ENCODE results near the gene RELB. TPM values are rescaled to one million over a fixed set of nuclear protein-coding genes. Genes with fewer than 3 reads are reported as not detected.

The RELB gene
- polyA plus RNA-seq, 3 donors: 6.3 to 7.8 (median 7.6) TPM

- no peak for DNase-seq
Observed at GRCh38 chr19:45019187-45019586, 17.9 kb downstream of the RELB start.

DNA sequence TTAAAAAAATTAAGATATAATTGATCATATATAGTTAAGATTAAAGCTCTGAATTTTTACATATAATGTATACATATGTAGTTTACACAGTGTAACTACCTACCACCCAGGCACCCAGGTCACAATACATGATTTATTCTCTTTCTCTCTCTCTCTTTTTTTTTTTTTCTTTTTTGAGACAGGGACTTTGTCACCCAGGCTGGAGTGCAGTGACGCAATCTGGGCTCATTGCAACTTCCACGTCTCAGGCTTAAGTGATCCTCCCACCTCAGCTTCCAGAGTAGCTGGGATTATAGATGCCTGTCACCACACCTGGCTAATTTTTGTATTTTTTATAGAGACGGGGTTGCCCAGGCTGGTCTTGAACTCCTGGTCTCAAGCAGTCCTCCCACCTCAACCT, 18.8 kb downstream of the RELB start:
- DNase-seq: no peak

DNA sequence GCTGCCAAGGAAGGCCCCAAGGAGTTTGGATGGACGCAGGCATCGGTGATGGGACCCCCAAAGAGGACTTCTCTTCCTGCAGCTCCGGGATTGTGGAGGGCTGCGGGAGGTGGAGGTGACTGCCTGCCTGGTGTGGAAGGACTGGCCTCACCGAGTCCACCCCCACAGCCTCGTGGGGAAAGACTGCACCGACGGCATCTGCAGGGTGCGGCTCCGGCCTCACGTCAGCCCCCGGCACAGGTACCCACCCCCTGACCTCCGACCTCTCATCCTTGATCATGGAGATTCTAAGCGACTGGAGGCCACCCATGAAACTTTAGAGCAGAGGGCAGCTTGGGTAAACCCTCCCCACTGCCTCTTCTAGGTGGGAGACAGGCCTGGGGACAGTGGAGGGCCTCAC, 20.7 kb downstream of the RELB start:
- DNase-seq: no peak

DNA sequence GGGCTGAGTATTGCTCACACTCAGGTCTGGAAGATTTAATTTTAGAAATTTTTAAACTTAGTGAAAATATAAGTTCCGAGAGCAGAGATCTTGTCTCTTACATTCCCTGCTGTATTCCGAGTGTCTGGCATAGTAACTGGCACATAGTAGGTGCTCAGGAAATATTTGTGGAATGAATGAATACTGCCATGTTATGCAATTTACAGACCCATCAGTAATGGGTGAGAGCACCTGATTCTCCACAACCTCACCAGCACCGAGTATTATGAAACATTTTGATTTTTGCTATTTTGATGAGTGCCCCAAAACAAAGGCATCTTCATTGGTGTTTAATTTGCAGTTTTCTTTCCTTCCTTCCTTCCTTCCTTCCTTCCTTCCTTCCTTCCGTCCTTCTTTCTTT, 21.8 kb downstream of the RELB start:
- DNase-seq: no peak

GRCh38 chr19:45025264-45025663, 24.0 kb downstream of the RELB start:
- DNase-seq: no peak

GRCh38 chr19:45027371-45027770, 26.1 kb downstream of the RELB start:
- no peak for DNase-seq

GRCh38 chr19:45030825-45031224, 29.6 kb downstream of the RELB start:
- DNase-seq: no peak

- no peak for DNase-seq
Observed at GRCh38 chr19:45032421-45032820, 31.2 kb downstream of the RELB start.

- DNase-seq: no peak
Observed at GRCh38 chr19:45035755-45036154, 34.5 kb downstream of the RELB start.

DNA sequence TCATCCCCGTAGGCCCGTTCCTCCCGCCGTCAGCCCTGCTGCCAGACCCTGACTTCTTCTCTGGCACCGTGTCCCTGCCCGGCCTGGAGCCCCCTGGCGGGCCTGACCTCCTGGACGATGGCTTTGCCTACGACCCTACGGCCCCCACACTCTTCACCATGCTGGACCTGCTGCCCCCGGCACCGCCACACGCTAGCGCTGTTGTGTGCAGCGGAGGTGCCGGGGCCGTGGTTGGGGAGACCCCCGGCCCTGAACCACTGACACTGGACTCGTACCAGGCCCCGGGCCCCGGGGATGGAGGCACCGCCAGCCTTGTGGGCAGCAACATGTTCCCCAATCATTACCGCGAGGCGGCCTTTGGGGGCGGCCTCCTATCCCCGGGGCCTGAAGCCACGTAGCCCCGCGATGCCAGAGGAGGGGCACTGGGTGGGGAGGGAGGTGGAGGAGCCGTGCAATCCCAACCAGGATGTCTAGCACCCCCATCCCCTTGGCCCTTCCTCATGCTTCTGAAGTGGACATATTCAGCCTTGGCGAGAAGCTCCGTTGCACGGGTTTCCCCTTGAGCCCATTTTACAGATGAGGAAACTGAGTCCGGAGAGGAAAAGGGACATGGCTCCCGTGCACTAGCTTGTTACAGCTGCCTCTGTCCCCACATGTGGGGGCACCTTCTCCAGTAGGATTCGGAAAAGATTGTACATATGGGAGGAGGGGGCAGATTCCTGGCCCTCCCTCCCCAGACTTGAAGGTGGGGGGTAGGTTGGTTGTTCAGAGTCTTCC, 36.3 kb downstream of the RELB start:
- no peak for DNase-seq

DNA sequence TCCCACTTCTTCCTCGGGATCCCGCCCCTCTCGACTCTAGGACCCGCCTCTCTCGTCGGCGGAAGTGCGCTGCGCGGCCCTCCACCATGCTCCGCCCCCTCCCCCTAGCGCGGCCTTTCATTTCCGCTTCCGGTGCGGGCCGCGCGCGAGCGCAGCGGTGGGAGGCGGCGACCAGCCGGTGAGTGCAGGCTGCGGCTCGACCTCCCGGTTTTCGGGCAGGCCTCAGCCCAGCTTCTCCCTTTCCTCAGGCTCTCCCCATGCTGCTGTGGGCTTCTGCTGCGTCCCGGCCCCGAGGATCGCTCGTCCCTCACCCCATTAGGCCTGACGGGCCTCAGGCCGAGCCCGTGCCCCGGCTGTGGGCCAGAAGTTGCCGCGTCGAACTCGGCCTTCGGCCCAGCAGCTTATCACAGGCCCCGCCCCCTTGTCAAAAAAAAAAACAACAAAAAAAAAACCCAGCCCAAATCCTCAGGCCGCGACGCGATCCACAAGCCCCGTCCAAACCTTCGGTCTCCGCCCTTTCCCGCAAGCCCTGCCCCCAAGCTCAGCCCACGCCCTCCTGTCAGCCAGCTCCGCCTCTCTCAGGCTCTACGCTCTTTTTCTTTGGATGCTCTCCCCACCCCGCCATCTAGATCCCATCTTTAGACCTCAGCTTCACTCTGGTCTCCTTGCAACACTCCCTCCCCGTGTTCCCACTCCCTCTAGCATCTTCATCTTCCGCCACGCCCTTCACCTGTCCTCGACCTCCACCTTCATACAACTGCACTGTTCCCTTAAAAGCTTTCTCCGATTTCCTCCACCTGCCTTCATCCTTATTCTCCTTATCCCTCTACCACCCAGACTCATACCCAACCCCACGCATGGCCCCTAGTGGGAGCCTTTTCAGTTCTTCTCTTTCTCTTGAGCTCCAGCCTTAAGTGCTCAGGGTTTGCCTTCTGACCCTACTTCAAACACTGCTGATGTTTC, 37.9 kb downstream of the RELB start, which contains the start of gene CLASRP:
TSS of gene CLASRP (plus strand) at position 115 of the 963 bp plus-strand sequence. CDS start 1,168 bp downstream, outside the sequence.
- peak; percentile 92 for DNase-seq

DNA sequence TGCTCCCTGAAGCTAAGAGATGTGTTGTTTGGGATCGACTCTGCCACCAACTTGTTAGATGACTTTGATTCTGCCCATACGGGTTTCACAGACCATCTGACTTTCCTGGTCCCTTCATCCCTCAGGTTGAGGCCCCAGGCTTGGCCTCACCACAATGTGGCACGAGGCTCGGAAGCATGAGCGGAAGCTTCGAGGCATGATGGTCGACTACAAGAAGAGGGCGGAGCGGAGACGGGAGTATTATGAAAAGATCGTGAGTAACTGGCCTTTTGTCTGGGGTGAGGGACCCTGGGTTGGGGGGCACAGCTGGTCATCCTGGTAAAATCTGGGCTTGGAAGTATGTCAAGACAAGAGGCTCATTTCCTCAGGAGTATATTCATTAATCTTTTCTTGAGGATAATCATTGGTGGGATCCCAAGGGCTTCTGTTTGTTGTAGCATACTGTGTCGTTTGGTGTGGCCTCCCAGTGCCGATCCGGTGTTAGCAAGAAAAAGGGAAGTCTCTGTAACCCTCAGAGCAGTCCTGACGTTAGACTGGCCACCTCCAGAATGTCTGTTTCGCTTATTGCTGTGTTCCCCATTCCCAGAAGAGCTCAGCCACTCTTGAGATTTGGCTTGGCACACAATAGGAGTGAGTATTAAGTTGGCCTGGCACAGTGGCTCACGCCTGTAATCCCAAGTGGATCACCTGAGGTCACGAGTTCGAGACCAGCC, 39.0 kb downstream of the RELB start:
- no peak for DNase-seq

DNA sequence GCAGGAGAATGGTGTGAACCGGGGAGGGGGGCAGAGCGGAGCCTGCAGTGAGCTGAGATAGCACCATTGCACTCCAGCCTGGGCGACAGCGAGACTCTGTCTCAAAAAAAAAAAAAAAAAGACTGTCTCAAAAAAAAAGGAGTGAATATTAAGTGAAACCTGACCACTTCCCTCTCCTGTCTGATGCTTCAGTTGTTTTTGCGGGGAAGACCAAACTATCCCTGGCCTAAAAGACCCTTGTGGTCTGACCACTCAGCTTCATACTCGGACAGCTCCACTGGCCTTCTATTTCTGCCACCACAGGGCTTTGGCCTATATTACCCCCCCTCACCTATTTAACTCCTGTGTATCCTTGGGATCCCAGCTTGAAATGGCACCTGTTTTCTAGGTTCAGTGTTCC, 39.9 kb downstream of the RELB start:
- DNase-seq: no peak

GRCh38 chr19:45045671-45046353, 44.5 kb downstream of the RELB start:
- DNase-seq: no peak

DNA sequence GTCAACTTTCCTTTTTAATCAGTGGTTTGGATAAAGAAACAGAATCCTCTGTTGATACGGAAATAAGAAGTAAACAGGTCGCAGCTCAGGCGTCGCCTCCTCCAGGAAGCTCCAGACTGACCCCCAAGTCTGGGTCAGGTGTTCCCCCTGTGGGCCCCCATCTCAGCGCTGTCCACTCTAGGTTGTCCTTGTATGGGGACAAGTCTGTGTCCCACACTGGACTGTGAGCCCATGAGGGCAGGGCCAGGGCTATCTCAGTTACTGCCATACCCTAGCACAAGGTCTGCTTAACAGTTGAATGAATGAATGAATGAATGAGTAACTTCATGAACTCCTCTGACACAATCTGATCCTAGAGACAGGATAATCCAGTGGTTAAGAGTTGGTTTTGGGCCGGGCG, 45.1 kb downstream of the RELB start:
- DNase-seq: no peak

DNA sequence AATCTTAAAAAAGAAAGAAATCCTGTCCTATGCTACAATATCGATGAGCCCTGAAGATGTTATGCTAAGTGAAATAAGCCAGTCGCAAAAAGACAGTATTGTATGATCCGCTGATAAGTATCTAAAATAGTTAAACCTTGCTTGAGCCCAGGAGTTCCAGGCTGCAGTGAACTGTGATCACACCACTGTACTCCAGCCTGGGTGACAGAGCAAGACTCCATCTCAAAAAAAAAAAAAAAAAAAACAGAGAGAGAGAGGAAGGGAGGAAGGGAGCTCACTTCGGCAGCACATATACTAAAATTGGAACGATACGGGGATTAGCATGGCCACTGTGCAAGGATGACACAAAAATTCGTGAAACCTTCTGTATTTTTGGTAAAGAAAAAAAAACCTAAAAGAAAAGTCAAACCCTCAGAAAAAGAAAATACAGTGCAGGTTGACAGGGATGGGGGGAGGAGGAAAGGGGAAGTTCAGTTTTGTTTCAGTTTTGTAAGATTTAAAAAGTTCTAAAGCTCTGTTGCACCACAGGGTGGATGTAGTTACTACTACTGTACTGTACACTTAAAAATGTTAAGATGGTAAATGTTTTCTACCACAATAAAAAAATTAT, 46.0 kb downstream of the RELB start:
- no peak for DNase-seq

GRCh38 chr19:45049073-45049736, 47.9 kb downstream of the RELB start:
- no peak for DNase-seq

- no peak for DNase-seq
Observed at GRCh38 chr19:45050036-45050435, 48.8 kb downstream of the RELB start.

DNA sequence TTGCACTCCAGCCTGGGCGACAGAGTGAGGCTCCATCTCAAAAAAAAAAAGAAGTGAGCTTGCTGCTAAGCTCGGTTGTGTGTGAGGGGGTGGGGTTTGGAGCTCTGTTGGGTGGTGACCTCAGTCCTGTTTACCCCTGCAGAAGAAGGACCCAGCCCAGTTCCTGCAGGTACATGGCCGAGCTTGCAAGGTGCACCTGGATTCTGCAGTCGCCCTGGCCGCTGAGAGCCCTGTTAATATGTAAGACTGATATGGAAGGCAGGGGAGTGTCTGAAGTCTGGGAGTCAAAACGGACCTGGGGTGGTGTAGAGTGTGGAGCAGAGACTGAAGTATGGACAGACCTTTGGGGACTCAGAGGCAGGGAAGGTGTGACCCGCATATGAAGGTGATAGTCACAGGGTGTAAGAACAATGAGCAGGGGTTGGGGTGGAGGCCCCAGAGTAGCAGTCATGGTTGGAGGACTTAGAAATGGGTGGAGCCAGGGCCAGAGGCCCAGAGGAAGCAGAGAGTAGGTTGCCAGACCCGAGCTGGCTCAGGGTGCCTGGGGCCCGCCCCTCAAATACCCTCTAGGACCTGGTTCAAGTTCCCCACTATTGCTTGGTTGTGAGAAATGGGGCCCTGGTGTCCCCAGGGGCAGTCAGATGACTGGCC, 50.8 kb downstream of the RELB start:
- DNase-seq: no peak

GRCh38 chr19:45056831-45057230, 55.6 kb downstream of the RELB start:
- DNase-seq: no peak
